Glomerular visceral epithelial cell (primary cell): Measurements from ENCODE around the gene ACSM5.
"Not testable (repeated sequence)": the region's sequence is repeated elsewhere in the genome, so short reads cannot be mapped to it uniquely, and the experiment has no call there.

Experiments used
- DNase-seq: peaks from one replicate; pipeline ENCODE4 v3.0.0-alpha.2; 2016; ENCODE audit errors: extremely low spot score

The ACSM5 gene

GRCh38 chr16:20453633-20454032 lies 44.3 kb downstream of the ACSM5 start:
- DNase-seq: not testable (repeated sequence)

GRCh38 chr16:20459227-20459626 lies 49.9 kb downstream of the ACSM5 start:
- DNase-seq: not testable (repeated sequence)

- DNase-seq: not testable (repeated sequence)
Observed at GRCh38 chr16:20460313-20460712, 51.0 kb downstream of the ACSM5 start.

- not testable (repeated sequence) for DNase-seq
Observed at GRCh38 chr16:20468954-20469353, 59.6 kb downstream of the ACSM5 start.

DNA sequence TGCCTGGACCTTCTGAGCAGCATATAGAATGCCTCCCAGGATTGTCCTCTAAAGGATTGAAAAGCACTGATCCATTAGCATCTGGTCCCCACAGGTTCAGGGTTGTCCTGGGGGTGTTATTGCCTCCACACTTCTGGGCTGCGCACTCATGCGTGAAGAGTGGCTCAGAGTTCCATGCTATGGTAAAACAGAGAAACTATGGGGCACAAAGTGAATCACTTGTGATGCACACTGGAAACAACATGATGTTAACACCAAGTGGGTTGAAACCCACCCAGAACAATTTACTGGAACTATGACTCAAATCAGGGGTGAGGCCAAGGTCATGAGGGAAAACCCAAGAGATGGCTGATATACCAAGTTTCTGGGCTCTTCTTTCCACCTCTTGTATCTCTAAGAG lies 60.6 kb downstream of the ACSM5 start:
- not testable (repeated sequence) for DNase-seq

GRCh38 chr16:20470732-20471131 lies 61.4 kb downstream of the ACSM5 start:
- DNase-seq: not testable (repeated sequence)

GRCh38 chr16:20477188-20477744 lies 67.9 kb downstream of the ACSM5 start:
- not testable (repeated sequence) for DNase-seq

- not testable (repeated sequence) for DNase-seq
Observed at GRCh38 chr16:20483989-20484388, 74.7 kb downstream of the ACSM5 start.

DNA sequence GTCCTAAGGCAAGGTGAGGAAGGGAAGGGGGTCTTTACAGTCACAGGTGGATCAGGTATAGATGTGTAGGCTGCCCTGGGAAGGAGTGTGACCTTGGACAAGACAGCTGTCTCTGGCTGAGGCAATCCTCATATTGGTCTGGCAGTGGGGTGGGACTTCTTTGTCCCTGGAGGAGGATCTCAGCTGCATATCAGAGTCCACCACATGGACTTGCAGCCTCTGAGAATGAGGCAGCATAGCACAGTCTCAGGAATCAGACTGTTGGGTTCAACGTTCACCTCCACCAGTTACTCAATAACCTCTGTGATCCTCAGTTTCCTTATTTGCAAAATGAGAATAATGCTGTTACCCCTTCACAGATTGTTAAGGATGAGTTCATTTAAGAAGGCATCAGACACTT lies 75.4 kb downstream of the ACSM5 start:
- no peak for DNase-seq

DNA sequence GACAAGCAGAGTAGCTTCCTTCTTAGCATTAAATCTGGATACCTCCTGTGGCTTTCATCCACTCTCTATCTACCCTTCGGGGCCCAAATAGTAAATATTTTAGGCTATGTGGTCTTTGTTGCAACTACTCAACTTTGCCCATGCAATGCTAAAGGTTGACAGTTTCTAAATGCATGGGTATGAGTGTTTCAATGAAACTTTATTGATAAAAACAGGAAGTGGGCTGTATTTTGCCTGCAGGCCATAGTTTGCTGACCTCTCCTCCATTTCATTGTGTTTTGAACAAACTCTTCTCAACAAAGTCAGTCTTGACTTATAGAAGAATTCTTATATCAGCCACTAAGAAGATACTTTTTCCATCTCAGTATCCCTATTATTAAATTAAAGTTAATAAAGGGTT lies 76.1 kb downstream of the ACSM5 start:
- no peak for DNase-seq
